Hepatocyte (in vitro differentiated cells): ENCODE measurements around the gene MICU2. TPM values are rescaled to one million over a fixed set of nuclear protein-coding genes. Genes with fewer than 3 reads are reported as not detected.
"Not testable (repeated sequence)": the region's sequence is repeated elsewhere in the genome, so short reads cannot be mapped to it uniquely, and the experiment has no call there.

Experiments
- DNase-seq: peaks from one replicate; pipeline ENCODE4 v3.0.0-alpha.2; 2016; ENCODE audit warnings: low spot score
- H2AFZ ChIP-seq: fragments of 200-600 bp; sonication (generic); 2 replicates; pipeline ENCODE4 v1.6.0; 2016; ENCODE audit warnings: antibody characterized with exemption, mild to moderate bottlenecking
- H3K27ac ChIP-seq: fragments of 200-600 bp; sonication (generic); 2 replicates; pipeline ENCODE4 v1.5.1; 2016; ENCODE audit warnings: mild to moderate bottlenecking
- H3K27me3 ChIP-seq: fragments of 200-600 bp; sonication (generic); 2 replicates; pipeline ENCODE4 v1.6.1; 2016
- H3K36me3 ChIP-seq: fragments of 200-600 bp; sonication (generic); replicated peaks from 2 replicates; pipeline ENCODE4 v1.5.1; 2016; ENCODE audit warnings: low read depth; ENCODE audit not compliant: insufficient read depth
- H3K4me1 ChIP-seq: fragments of 200-600 bp; sonication (generic); 2 replicates; pipeline ENCODE4 v1.5.1; 2016; ENCODE audit warnings: mild to moderate bottlenecking, moderate library complexity; ENCODE audit not compliant: insufficient read depth
- H3K4me2 ChIP-seq: fragments of 200-600 bp; sonication (generic); 2 replicates; pipeline ENCODE4 v1.6.0; 2016
- H3K4me3 ChIP-seq: fragments of 200-600 bp; sonication (generic); 2 replicates; pipeline ENCODE4 v1.5.1; 2016; ENCODE audit warnings: mild to moderate bottlenecking
- H3K79me2 ChIP-seq: fragments of 200-600 bp; sonication (generic); 2 replicates; pipeline ENCODE4 v1.6.0; 2017; ENCODE audit warnings: mild to moderate bottlenecking
- H3K9me2 ChIP-seq: fragments of 200-600 bp; sonication (generic); replicated peaks from 2 replicates; pipeline ENCODE4 v1.6.0; 2017; ENCODE audit warnings: mild to moderate bottlenecking; ENCODE audit not compliant: insufficient read depth
- H3K9me3 ChIP-seq: fragments of 200-600 bp; sonication (generic); 2 replicates; pipeline ENCODE4 v1.5.1; 2016; ENCODE audit warnings: low read depth, mild to moderate bottlenecking
- H4K20me1 ChIP-seq: fragments of 200-600 bp; sonication (generic); 2 replicates; pipeline ENCODE4 v1.6.0; 2016; ENCODE audit warnings: mild to moderate bottlenecking; ENCODE audit not compliant: insufficient read depth, poor library complexity, severe bottlenecking
- EZH2 ChIP-seq: fragments of 200-600 bp; sonication (generic); IDR thresholded peaks from 2 replicates; pipeline ENCODE4 v1.6.1; 2016; ENCODE audit warnings: antibody characterized with exemption, mild to moderate bottlenecking, borderline replicate concordance
- EZH2phosphoT487 ChIP-seq: fragments of 200-600 bp; sonication (generic); IDR thresholded peaks from one replicate; pipeline ENCODE4 v1.6.1; 2018; ENCODE audit warnings: antibody characterized with exemption, mild to moderate bottlenecking, low read depth, moderate library complexity; ENCODE audit not compliant: unreplicated experiment, severe bottlenecking
- WGBS: methylation state at CpG from one replicate; pipeline ENCODE4 v1.1.6; 2016; ENCODE audit warnings: low lambda C conversion rate; ENCODE audit errors: missing lambda C conversion rate; 5-methylcytosine and 5-hydroxymethylcytosine counted together
- polyA plus RNA-seq: library from polyadenylated mRNA; unstranded; fragments of >200 nt; fragmentation: Nextera tagmentation; extraction: Ambion mirVana; gene quantifications from 2 replicates; pipeline ENCODE4 v1.2.1, GENCODE V29; 2016
- total RNA-seq: library from RNA; depleted of rRNA; stranded (reverse); fragments of >200 nt; gene quantifications from 2 replicates; pipeline ENCODE4 v1.2.3, GENCODE V29; 2014
- TF ChIP-seq, protein P1 (sequence below): fragments of 200-600 bp; sonication (generic); IDR thresholded peaks from 2 replicates; pipeline ENCODE4 v1.5.1; 2016; ENCODE audit warnings: antibody characterized with exemption, mild to moderate bottlenecking; ENCODE audit not compliant: poor library complexity

Gene MICU2
- total and polyA plus RNA-seq, 2 experiments from 2014 or later, result 48.1 to 95.7 TPM

DNA sequence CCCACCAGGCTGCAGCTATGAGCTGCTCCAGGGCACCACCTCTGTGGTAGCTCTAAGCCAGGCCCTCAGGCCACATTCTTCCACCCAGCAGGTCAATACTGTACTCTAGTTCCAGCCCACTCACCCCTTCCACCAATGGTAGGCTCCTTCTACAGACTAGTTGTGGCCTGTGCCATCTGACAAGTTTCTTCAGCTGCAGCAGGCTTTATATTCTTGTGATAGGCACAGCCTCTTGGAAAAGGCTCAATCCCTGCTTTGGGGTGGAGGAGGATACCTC, 8.5 kb downstream of the MICU2 start:
- H3K9me3 ChIP-seq, result no peaks in the 10 kb centered on the region
- H2AFZ ChIP-seq, result no peak overlapping the region
- DNase-seq, result no peak
- H4K20me1 ChIP-seq, result peaks cover 8% of the 10 kb centered on the region
- H3K4me1 ChIP-seq, result no peaks in the 10 kb centered on the region
- no peaks in the 10 kb centered on the region for H3K36me3 ChIP-seq
- peaks cover 100% of the 10 kb centered on the region for H3K79me2 ChIP-seq
- H3K4me2 ChIP-seq, result no peak overlapping the region
- no peak overlapping the region for H3K4me3 ChIP-seq
- TF ChIP-seq EZH2phosphoT487 (no peak), EZH2 (no peak)
- TF ChIP-seq, protein P1, sequence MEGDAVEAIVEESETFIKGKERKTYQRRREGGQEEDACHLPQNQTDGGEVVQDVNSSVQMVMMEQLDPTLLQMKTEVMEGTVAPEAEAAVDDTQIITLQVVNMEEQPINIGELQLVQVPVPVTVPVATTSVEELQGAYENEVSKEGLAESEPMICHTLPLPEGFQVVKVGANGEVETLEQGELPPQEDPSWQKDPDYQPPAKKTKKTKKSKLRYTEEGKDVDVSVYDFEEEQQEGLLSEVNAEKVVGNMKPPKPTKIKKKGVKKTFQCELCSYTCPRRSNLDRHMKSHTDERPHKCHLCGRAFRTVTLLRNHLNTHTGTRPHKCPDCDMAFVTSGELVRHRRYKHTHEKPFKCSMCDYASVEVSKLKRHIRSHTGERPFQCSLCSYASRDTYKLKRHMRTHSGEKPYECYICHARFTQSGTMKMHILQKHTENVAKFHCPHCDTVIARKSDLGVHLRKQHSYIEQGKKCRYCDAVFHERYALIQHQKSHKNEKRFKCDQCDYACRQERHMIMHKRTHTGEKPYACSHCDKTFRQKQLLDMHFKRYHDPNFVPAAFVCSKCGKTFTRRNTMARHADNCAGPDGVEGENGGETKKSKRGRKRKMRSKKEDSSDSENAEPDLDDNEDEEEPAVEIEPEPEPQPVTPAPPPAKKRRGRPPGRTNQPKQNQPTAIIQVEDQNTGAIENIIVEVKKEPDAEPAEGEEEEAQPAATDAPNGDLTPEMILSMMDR, result no peak
- no peaks in the 10 kb centered on the region for H3K9me2 ChIP-seq
- H3K27ac ChIP-seq, result no peak overlapping the region
- H3K27me3 ChIP-seq, result no peaks in the 10 kb centered on the region

DNA sequence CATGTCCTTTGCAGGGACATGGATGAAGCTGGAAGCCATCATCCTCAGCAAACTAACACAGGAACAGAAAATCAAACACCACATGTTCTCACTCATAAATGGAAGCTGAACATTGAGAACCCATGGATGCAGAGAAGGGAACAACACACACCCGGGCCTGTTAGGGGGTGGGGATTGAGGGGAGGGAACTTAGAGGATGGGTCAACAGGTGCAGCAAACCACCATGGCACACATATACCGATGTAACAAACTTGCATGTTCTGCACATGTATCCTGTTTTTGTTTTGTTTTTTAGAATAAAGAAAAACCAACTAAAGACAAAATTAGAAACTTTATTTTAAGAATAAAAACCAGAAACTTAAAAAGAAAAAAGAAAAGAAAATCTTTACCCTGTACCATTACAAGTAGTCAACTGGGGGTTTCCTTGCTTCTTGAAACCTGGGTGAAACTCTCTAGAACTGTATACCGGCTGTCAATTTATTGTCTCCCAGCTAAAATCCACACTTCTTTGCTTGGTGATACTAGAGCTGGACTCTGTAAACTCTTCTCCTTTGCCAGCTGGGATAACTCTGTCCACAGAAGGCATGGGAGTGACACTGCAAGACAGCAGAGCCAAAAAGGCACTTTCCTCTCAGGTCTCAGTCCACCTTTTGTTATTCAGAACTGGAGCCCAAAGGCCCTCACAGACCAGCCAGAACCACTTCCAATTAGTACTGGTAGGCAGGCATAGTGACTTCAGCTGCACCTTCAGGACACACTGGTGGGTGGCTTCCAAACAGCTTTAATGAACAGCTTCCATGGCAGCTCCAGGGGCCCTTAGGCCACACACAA, 9.0 kb downstream of the MICU2 start:
- peaks cover 8% of the 10 kb centered on the region for H4K20me1 ChIP-seq

DNA sequence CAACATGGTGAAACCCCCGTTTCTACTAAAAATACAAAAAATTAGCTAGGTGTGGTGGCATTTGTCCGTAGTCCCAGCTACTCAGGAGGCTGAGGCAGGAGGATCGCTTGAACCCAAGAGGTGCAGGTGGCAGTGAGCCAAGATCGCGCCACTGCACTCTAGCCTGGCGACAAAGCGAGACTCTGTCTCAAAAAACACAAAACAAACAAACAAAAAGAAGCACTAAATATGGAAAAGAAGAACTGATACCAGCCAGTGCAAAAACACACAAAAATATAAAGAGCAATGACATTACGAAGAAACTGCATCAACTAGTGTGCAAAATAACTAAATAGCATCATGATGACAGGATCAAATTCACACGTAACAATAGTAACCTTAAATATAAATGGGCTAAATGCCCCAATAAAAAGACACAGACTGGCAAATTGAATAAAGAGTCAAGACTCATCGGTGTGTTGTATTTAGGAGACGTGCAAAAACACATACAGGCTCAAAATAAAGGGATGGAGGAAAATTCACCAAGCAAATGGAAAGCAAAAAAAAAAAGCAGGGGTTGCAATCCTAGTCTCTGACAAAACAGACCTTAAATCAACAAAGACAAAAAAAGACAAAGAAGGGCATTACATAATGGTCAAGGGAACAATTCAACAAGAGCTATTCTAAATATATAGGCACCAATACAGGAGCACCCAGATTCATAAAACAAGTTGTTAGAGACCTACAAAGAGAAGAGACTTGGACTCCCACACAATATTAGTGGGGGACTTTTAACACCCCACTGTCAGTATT, 13.1 kb downstream of the MICU2 start:
- H3K4me3 ChIP-seq, H2AFZ ChIP-seq, H3K9me2 ChIP-seq, H3K27me3 ChIP-seq, H3K4me1 ChIP-seq, H3K9me3 ChIP-seq, H3K4me2 ChIP-seq, DNase-seq, H3K27ac ChIP-seq, H3K36me3 ChIP-seq, H4K20me1 ChIP-seq: not testable (repeated sequence)
- peaks cover 99% of the 10 kb centered on the region for H3K79me2 ChIP-seq
- WGBS, result 96% methylated on average over 11 of the region's 11 CpGs

More for the DNA sequence above, 9.0 kb downstream of the MICU2 start:
- Histone ChIP-seq H3K27ac (no peak overlapping the region), H3K79me2 (peaks cover 100% of the 10 kb centered on the region), H3K9me2 (no peaks in the 10 kb centered on the region), H3K27me3 (no peaks in the 10 kb centered on the region), H3K36me3 (no peaks in the 10 kb centered on the region), H3K4me2 (no peak overlapping the region), H3K4me3 (no peak overlapping the region), H3K9me3 (no peaks in the 10 kb centered on the region), H3K4me1 (no peaks in the 10 kb centered on the region), H2AFZ (no peak overlapping the region)
- TF ChIP-seq EZH2phosphoT487 (no peak), EZH2 (no peak)
- TF ChIP-seq, protein P1, result no peak
- DNase-seq, result no peak
- 96% methylated on average over 3 of the region's 3 CpGs for WGBS

DNA sequence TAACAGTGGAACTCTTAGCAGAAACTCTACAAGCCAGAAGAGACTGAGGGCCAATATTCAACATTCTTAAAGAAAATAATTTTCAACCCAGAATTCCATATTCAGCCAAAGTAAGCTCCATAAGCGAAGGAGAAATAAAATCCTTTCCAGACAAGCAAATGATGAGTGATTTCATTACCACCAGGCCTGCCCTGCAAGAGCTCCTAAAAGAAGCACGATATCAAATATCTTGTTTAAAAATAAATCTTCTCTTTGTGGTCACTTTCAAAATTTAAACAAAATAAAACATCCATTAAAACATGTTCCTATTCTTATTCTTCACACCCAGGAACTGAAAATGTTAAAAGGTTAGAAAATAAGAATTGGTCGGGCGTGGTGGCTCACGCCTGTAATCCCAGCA, 13.7 kb downstream of the MICU2 start:
- Histone ChIP-seq H3K79me2 (peaks cover 99% of the 10 kb centered on the region), H3K4me1 (no peaks in the 10 kb centered on the region), H3K4me2 (no peak overlapping the region), H3K36me3 (no peaks in the 10 kb centered on the region), H3K27ac (no peak overlapping the region), H3K9me3 (no peaks in the 10 kb centered on the region), H3K4me3 (no peak overlapping the region), H2AFZ (no peak overlapping the region), H4K20me1 (peaks cover 2% of the 10 kb centered on the region), H3K27me3 (no peaks in the 10 kb centered on the region), H3K9me2 (no peaks in the 10 kb centered on the region)
- 100% methylated on average over 5 of the region's 5 CpGs for WGBS
- DNase-seq, result no peak
- TF ChIP-seq EZH2, result no peak
- TF ChIP-seq, protein P1, result no peak

DNA sequence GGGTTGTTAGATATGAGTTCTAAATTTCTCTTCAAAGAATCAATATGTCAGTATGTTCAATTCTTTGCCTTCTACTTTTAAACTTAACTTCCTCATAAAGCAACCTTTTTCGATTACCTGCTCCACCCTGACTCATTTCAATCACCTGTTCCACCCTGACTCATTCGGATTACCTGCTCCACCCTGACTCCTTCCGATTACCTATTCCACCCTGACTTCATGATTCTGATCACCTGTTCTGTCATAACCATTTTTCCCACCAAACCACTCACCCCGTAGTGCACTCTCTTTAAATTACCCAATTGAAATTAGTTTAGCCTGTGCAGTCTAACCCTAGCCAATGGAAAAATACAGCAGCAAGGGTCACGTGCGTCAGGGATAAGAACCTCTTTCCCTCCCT, 14.5 kb downstream of the MICU2 start:
- H3K4me1 ChIP-seq, H3K27ac ChIP-seq, H2AFZ ChIP-seq, H3K9me2 ChIP-seq, H3K4me2 ChIP-seq, H3K36me3 ChIP-seq, H3K9me3 ChIP-seq, H3K4me3 ChIP-seq, H3K27me3 ChIP-seq, H4K20me1 ChIP-seq, DNase-seq: not testable (repeated sequence)
- H3K79me2 ChIP-seq, result peaks cover 97% of the 10 kb centered on the region
- WGBS, result 96% methylated on average over 6 of the region's 6 CpGs

DNA sequence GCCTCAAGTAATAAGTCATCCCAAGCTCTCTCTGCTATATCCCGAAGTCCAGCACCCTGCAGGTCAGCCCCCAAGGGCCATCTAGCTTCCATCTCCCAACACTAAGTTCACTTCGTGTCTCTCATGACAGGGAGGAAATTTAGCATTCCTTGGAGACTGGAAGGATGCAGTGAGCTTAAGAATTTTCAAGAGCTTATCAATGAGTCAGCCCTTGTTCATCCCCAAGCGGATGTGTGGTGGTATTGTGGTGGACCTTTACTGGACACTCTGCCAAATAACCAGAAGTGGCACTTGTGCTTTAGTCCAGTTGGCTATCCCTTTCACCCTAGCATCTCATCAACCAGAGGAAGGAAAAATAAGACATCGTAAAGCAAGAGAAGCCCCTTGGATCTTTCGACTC, 15.6 kb downstream of the MICU2 start:
- not testable (repeated sequence) for H3K27ac ChIP-seq, DNase-seq, H3K27me3 ChIP-seq, H3K4me3 ChIP-seq, H3K9me2 ChIP-seq, H3K4me2 ChIP-seq, H4K20me1 ChIP-seq, H3K9me3 ChIP-seq, H2AFZ ChIP-seq, H3K4me1 ChIP-seq, H3K36me3 ChIP-seq
- WGBS, result 85% methylated on average over 5 of the region's 5 CpGs
- peaks cover 95% of the 10 kb centered on the region for H3K79me2 ChIP-seq
